Measurements from ENCODE around the gene TRIM65.

The TRIM65 gene

GRCh38 chr17:75933808-75934207 is 37.1 kb upstream of the TRIM65 start:
- TF ChIP-seq, protein P1, sequence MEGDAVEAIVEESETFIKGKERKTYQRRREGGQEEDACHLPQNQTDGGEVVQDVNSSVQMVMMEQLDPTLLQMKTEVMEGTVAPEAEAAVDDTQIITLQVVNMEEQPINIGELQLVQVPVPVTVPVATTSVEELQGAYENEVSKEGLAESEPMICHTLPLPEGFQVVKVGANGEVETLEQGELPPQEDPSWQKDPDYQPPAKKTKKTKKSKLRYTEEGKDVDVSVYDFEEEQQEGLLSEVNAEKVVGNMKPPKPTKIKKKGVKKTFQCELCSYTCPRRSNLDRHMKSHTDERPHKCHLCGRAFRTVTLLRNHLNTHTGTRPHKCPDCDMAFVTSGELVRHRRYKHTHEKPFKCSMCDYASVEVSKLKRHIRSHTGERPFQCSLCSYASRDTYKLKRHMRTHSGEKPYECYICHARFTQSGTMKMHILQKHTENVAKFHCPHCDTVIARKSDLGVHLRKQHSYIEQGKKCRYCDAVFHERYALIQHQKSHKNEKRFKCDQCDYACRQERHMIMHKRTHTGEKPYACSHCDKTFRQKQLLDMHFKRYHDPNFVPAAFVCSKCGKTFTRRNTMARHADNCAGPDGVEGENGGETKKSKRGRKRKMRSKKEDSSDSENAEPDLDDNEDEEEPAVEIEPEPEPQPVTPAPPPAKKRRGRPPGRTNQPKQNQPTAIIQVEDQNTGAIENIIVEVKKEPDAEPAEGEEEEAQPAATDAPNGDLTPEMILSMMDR (IDR thresholded peaks at IDR 0.05; ENCODE audit: insufficient read depth, missing control alignments): no peak
- DNase-seq (ENCODE audit: insufficient read length, low spot score) (no peak), FAIRE-seq (no peak)

GRCh38 chr17:75932852-75933251 is 36.1 kb upstream of the TRIM65 start:
- FAIRE-seq (no peak), DNase-seq (ENCODE audit: insufficient read length, low spot score) (no peak)
- TF ChIP-seq, protein P1 (IDR thresholded peaks at IDR 0.05; ENCODE audit: insufficient read depth, missing control alignments): no peak

GRCh38 chr17:75931062-75931461 is 34.3 kb upstream of the TRIM65 start:
- TF ChIP-seq, protein P1 (IDR thresholded peaks at IDR 0.05; ENCODE audit: insufficient read depth, missing control alignments): no peak
- no peak for FAIRE-seq
- no peak for DNase-seq (ENCODE audit: insufficient read length, low spot score)

DNA sequence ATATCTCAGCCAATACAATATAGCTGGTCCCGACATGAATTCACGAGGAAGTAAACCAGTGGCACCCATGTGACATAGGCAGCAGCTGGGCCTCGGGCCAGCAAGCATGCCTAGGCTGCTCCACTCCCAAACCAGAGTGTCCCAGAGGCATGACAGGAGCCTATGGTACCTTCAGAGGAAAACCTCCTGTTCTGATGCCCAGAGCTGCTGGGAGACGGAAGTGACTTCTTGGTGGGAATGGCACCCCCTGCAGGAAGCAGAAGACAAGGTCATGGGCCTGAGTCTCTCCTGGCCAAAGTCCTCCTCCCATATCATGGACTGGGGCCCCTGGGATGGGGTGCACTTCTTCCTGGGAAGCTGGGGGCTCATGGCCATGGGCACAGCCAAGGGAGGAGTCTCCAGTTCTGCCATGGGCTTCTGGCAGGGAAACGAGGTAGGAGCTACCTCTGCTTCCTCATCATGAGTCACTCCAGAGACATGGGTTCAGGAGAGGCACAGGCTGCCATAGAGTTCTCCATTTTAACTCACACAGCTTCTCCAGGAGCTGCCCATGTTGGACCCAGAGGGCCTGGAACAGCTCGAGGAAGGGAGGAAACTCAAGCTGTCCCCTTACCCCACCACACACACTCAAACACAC is 30.7 kb upstream of the TRIM65 start:
- no peak for DNase-seq (ENCODE audit: insufficient read length, low spot score)
- no peak for FAIRE-seq
- TF ChIP-seq, protein P1 (IDR thresholded peaks at IDR 0.05; ENCODE audit: insufficient read depth, missing control alignments): peak; percentile 40

GRCh38 chr17:75926456-75926855 is 29.7 kb upstream of the TRIM65 start:
- TF ChIP-seq, protein P1 (IDR thresholded peaks at IDR 0.05; ENCODE audit: insufficient read depth, missing control alignments): no peak
- FAIRE-seq (no peak), DNase-seq (ENCODE audit: insufficient read length, low spot score) (no peak)

GRCh38 chr17:75925912-75926311 is 29.2 kb upstream of the TRIM65 start:
- FAIRE-seq (no peak), DNase-seq (ENCODE audit: insufficient read length, low spot score) (no peak)
- TF ChIP-seq, protein P1 (IDR thresholded peaks at IDR 0.05; ENCODE audit: insufficient read depth, missing control alignments): no peak

- no peak for FAIRE-seq
Observed at GRCh38 chr17:75925103-75925502, 28.4 kb upstream of the TRIM65 start.

More at GRCh38 chr17:75925103-75925502, 28.4 kb upstream of the TRIM65 start:
- no peak for DNase-seq (ENCODE audit: insufficient read length, low spot score)
- TF ChIP-seq, protein P1 (IDR thresholded peaks at IDR 0.05; ENCODE audit: insufficient read depth, missing control alignments): no peak

Data from D721Med (cell line).